GM18498 (cell line): ENCODE results near the gene SESN1.

Source experiments
- ATAC-seq: cut with Tn5 transposase; IDR thresholded peaks from one replicate; pipeline ENCODE4 v1.9.1; 2021; ENCODE audit warnings: mild to moderate bottlenecking, moderate library complexity; ENCODE audit not compliant: unreplicated experiment

SESN1 gene

DNA sequence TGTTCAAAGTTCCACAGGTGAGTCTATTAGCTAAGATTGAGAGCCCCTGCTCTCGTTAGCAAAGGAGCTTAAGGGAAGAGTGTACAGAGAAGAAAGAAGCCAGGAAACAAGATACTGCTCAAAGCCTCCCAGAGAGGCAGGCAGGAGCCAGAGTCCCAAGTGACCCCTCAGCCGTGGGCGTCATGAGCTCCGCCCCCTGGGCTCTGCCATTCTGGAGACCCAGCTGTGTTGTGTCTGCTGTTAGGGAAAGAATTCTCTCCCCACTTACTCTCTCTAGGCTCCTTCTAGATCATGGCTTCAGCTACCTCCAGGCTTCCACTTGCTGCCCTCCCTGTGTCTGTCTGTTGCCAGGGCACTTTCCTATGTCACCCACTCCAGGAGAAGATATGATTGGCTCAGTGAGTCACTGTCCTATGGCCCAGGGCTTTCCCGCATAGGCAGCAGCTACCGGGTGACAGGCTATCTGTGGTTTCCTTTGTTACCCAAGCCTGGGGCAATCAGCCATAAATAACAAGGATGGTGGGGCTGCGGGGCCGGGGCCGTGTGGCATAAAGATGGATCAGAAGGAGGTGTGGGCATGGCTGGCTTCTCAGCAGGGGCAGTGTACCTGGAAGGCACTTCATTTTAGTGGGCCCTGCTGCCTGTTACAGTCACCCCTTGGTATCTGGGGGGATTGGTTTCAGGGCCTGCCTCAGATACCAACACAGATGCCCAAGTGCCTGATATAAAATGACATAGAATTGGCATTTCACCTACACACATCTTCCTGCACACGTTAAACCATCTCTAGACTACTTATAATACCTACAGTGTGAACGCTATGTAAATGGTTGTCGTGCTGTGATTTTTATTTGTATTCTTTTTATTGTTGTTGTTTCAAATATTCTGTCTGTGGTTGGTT, 127.5 kb downstream of the SESN1 start:
- no peak for ATAC-seq

DNA sequence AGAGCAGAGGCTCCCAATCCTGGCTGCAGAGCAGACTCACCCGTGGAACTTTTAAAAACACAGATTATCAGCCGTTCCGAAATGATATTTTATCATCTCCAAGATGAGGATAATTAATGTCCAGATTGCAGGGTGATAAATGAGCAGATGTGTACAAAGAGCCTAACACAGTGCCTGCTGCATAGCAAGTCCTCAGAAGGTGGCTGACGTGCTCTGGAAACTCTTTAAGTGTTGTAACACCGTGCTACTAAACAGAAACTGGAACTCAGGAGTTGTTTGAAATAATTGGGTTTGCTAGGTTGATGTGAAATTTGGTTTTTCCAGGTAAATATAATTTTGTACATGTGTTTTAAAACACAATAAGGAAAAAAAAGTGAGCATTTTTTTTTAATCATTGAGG, 128.4 kb downstream of the SESN1 start:
- no peak for ATAC-seq

DNA sequence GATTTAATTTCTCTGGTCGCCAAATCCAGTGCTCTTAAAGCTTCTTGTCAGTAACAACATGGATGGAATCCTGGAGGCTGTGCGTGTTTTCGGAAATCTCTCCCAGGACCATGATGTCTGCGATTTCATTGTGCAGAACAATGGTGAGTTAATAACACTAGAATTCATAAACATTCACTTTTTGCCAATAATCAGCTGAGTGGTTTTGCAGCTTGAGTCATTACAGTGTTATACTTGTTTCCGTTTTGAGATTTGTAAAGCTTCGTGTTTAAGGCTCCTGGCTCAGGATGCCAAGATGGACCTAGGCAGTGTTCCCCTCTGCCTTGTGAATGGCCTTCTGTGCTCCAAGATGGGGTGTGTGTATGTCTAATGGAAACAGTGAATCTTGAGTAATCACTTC, 132.7 kb downstream of the SESN1 start:
- ATAC-seq: no peak

DNA sequence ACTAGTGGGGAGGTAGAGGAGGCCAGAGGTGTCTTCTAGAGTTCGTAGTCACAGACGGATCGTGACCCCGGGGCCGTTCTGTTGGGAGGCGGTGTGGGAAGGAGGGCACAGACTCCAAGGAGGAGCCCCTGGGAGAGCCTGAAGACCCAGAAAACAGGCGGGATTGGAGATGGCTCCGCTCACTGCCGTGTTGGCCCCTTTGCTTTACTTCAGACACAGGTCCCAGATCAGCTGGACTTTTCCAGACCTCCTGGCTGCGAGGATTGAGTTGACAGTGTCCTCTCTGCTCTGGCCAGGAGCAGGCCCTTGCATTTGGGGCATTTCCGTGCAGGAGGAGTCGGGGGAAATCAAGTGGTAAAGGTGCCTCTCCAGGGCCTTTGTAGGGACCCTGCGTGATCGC, 133.6 kb downstream of the SESN1 start:
- no peak for ATAC-seq

DNA sequence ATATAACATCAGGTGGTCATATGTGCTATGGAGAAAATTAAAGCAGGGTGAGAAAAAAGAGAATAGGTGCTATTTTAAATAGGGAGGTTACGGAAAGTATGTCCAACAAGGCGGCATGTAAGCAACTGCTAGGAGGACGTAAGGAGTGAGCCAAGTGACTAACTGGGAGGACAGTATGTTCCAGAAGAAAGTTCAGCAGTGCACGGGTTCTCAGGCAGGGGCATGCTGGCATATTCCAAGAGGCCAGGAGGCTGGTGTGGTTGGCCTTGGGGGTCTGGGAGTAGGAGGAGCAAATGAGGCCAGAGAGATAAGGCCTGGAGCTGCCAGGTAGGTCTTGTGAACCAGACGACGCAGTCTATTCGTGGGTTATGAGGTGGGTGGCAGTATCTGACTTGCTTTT, 134.0 kb downstream of the SESN1 start:
- ATAC-seq: no peak

DNA sequence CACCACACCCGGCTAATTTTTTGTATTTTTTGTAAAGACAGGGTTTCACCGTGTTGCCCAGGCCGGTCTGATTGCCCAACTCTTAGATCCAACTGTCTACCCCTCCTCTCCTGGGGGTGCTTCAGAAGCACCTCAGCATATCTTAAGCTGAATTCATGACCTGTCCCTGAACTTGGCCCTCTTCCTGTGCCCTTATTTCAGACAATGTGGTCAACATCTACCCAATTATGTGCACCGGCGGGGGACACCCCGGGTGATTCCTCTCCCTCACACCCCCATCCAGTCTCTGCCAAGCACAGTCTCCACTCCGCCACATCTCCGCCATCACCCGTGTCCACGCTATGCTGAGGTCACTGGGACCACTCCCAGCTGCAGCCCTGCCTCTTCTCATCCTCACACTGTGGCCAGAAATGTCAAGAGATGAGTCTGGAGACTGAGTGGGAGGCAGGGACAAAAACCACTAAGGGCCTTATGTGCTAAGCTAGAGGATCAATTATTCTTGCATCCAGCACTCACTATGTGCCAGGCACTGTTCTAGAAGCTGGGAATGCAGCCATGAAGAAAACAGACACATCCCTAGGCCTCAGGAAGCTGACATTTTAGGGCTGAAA, 134.6 kb downstream of the SESN1 start:
- no peak for ATAC-seq

DNA sequence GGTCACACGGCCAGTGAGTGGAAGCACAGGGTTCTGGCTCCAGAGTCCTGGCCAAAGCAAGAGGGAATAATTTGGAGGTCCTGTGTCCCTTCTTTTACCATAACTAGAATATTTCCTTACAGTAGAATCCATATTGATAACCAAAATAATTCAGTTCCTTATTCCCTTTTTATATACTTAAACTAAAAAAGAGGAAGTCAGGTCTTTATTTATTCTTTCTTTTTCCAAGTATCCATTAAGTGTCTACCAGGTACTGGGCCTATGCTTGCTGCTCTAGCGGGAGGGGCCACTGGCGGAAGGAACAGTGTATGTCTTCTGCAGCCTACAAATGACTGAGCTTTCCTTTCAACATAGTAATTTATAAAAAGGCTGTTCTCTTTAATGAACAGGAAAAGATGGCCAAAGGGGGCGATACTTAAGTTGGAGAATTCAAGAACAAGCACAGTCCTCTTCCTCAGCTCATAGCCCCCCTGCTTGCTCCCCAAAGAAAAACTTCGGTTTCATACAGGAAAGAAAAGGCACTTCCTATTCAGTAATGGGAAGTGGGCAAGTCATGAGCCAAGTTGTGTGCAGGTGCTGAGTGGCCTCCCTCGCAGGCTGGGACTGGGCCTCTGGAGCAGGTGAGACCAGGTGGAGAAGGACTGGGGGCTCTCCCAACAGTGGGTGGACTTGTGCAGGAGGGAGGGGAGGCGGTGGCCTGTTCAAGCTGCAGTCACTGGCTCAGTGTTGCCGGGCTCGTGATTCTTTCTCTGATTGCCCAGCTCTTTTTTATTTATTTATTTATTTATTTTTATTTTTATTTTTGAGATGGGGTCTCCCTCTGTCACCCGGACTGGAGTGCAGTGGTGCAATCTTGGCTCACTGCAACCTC, 135.5 kb downstream of the SESN1 start:
- no peak for ATAC-seq

DNA sequence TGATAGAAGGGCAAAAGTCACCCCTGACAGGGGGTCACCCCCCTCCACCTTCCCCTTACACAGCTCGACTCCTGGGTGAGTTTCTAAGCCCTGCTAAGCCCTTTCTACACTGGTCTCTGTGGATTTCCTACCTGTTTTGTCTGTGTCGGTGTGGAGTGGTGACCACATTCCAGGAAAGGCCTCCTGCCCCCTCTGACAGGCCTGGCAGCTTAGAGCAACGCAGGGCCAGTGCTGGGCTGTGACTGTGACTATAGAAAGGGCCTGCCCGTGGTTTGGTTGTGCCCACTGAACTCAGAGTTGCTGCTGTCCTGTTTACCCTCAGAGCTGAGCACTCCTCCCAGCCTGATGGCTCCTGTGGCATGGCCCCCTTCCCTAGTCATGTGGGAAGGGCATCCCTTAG, 137.4 kb downstream of the SESN1 start:
- ATAC-seq: no peak

DNA sequence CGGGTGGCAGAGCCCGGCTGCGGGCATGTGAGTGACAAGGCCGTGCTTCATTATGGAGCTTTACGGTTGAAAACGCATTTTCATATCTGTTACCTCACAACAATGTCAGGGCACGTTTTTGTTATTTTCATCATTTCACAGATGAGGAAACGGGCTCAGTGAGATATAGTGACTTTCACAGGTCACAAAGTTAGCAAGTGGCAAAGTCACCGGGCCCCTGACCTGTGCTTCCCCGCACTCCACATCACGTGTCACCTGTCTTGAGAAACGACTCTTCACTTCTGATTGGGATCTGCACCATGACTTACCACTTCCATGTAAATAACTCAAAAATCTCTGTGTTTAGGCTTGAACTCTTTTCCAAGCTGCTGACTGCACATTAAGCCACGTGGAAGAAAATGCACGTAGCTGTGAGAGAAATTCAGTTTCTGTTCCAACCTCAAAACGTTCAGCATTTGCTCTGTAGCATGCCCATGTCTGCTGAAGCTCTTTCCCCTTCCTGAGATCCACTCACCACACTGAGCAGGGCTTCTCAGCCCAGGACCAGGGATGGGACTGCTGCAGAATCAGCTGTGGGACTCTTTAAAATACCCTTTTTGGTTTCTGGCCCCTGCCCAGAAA, 139.2 kb downstream of the SESN1 start:
- ATAC-seq: no peak

DNA sequence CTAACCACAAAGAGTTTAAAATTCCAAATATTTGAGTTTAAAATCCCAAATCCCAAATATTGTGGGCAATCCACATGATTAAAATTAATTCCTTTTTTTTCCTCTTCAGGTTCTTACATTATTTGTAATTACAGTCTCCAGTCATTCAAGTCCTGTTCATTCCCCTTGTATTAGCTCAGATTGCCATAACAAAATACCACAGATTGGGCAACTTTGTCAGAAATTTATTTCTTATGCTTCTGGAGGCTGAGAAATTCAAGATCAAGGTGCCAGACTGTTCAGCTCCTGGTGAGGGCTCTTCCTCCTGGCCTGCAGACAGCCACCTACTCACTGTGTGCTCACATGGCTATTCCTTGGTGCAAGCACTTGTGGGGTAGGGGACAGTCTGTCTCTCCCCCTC, 141.0 kb downstream of the SESN1 start:
- no peak for ATAC-seq

DNA sequence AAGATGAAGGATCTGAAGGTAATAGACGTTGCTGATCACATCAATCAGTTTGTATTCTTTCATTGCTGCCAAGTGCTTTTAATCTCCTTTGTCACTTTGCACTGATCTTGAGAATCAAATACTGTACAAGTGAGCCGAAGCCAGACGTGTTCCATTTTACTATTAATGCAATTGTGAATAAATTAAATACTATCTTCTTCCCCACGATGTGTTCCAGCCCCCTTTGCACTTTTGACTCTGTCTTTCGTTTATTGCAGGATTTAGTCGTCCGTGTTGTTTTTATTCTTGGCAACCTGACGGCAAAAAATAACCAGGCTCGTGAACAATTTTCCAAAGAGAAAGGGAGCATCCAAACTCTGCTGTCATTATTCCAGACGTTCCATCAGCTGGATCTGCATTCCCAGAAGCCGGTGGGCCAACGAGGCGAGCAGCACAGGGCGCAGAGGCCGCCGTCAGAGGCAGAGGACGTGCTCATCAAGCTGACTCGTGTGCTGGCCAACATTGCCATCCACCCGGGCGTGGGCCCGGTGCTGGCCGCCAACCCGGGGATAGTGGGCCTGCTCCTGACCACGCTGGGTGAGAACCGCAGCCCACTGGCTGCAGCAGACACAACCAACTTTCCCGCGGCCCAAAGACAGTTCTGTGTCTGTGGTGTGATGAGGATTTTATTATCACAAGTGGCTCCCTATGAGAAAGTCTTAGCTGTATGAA, 141.7 kb downstream of the SESN1 start:
- no peak for ATAC-seq

DNA sequence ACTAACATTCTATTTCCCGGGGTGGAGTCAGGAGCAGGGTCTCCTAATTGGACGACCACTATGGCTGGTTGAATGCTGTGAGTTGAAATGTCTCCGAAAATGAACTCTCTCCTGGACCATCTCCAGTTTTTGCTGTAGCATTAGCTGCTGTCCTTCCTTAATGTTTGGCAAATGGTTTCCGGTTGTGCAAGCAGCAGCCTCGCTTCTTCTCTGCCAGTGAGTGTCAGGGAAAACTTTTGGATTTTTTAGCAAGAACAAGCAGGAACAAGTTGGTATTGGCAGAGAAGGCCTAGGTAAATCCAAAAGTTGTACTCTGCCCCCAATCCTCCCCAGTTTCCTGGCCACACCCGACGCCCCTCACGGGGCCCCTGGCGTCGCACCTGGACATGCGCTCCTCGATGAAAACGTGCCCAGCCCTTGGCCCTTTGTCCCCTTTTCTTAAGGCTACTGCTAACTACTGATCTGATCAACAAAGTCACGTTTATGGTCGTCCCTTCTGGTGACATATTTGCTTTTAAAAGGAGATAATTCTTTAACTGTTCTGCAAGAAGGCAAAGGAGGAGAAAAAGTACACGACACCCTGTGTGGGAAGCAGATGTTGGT, 143.2 kb downstream of the SESN1 start:
- no peak for ATAC-seq

DNA sequence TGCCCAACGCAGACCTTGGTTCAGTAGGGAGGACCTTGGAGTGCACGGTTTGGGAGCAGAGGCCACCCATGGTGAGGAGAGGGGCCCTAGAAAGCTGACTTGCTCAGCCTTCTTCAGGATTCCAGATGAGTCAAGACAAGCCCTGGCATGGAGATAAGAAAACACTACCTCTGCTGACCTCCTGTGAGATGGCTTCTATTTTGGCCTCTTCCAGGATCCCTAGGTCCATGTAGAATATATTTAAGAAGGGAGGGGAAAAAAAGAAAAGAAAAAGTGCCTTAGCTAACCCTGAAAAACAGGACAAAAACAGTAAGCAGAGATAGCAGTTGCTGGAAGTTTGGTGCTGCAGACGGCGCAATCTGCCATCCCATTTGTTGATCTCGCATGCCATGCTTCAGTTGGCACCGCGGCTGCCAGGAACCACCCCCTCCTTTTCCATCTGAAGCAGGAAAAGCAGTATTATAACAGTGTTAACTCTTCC, 146.4 kb downstream of the SESN1 start:
- ATAC-seq: no peak

DNA sequence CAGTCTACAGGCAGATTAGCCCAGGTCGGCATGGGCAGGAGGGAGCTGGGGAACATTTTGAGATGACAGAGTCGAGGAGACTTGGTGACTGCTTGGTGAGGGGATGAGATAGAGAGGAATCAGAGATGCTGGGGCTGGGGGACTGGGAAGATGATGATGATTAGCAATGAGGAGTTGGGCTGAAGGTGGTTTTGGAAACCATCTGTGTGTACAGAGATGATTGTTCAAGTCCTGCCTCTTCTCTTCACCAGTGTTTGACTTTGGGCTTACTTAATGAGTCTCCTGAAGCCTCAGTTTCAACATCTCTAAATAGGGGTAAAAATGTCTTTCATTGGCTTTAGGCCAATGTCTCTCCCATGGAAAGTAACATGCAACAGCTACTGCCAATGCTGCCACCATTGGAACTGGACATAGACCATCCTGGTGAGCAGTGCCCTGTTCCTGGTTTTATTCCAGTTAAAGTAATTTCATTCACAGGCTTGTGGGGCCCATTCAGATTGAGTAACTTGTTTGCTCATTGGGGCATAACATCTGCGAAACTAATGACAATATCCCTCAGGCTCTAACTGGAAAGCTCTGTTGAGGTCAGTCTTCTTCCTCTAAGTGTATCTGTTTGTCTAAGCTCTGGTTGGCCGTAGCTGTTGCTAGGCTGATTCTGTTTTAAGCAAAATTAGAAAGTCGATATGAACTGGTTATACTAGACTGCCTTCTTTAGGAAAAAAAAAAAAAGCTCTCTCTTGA, 147.4 kb downstream of the SESN1 start:
- no peak for ATAC-seq

DNA sequence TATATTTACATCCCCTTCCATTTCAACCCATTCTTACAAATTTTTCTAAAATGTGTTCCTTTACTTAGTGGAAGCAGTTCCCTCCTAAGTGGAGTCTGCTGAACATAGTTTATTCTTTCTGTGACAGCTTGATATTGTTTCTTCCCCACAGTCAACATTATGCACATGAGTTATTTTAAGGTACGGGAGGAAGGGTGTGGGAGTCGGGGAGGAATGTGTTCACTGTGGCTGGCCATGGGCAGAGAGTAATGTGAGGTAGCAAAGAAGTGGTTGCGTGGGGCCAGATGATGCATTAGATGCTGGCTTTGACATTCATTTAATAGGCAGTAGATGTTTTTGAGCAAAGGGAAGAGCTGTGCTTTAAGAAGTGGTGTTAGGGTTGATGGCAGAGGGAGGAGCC, 148.0 kb downstream of the SESN1 start:
- no peak for ATAC-seq

DNA sequence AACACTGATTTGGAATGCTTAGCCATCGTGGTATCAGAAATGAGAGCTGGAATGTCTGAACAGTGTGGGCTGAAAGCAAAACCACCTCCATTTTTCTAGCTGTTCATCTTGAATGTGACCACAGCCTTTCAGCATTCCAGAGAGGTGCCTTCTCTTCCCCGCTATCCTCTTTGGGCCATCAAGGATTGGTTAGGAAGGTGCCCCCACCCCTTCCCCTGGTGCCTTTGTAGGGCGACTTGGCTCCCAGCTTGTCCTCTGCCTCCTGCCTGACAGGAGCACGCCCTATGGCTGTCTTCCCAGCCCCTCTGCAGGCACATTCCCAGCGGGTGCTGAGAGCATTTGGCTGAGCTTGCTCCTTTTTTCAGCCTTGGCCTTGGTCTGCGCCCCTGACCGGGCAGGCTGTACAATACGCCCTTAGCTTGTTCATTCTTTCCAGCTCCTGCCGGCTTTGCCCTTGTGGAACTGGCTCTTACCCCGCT, 148.9 kb downstream of the SESN1 start:
- no peak for ATAC-seq

DNA sequence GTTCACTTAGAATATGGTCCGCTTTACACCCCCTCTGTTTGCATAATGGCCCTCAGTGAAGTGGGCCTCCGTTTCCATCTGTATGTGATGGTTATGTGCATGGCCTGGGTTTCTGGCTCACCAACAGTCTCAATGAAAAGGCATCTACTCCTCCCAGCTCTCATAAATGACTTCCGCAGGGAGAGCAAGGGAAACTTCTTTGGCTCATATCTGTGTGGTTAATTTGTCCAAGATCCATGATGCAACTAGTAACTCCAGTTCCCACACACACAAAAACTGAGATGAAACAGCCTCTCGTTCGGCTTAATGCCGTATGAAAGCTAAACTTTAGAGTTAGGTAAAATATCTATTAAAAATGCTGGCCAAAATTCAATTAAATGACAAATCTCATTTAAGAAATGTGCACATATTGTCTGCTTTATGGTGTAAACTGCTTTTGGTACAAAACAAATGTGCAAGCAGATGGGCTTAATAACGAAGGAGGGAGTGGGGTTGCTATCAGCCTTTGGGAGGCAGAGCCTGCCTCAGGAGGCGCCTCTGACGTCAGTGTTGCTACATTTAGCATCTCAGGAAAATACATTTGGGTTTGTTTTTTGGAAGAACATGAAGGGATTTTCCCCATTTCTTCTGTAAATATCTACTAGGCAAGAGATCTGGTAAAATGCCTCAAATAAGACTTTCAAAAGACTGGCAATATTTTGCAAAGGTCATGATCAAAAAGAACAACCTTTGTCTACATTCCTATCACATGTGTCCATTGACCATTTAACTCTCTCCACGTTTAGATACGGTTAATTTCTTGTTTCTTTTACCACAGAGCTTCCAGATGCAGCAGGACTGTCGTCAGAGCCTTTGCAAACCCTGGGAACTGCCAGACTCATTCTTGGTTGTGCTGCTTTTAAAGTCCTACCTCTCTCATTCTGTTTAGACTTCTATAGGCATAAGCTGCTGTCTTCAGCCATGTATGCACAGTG, 149.7 kb downstream of the SESN1 start:
- no peak for ATAC-seq

DNA sequence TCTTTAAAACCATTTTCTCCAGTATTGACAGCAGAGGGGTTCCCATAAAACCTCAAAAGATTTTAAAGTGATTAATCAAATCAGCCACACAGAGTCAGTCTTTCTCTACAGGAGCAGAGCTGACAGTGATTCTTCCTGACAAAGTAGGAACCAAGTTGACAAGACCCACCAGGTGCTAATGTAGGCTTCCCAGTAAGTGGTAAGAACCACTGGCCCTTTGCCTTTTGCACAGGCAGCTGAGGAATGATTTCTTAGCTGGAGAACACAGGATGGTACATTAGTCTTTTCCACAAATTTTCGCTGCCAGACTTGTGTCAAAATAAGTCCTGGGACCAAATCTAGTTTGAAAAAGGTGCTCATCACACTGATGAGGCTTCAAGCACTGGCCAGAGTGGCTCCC, 150.6 kb downstream of the SESN1 start:
- no peak for ATAC-seq
